ENCODE data around the gene PSENEN.
A peak's percentile ranks its signal among the peaks of the same experiment; 100 is the strongest.

PSENEN gene

DNA sequence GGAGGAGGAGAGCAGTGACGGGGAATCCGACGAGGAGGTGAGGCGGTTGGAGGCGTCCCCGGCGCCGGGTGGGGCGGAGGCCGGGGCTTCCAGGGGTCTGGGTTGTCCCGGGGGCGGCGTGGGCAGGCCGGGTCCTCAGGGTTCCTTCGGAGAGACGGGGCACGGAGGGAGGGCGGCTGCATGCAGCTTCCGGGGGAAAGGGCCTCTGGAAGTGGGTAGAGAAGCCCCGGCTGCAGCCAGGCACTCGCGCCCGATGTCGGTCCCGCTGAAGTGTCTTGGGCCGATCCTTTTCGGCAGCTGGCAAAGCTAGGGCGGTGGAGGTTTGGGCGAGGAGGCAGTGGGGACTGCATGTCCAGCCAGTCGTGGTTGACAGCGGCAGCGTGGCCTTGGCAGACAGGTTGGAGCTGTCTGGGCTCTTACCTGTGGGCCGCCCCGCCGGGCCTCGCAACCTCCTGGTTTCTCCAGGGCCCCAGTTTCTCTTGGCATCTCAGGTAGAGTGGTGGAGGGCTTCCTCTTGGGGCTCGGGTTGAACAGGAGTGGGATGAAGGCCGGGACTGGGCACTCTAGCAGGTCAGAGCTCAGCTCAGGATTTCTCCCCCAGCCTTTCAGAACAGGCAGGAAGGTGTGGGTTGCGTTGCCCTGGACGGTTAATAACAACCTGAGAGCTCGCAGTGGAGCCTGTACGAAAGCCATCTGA, 27.0 kb upstream of the PSENEN start:
- in situ Hi-C loops (cut with MboI; ENCODE audit: low sequenced_read_pairs, unreplicated experiment) = no loop called here
- TF ChIP-seq, protein P1, sequence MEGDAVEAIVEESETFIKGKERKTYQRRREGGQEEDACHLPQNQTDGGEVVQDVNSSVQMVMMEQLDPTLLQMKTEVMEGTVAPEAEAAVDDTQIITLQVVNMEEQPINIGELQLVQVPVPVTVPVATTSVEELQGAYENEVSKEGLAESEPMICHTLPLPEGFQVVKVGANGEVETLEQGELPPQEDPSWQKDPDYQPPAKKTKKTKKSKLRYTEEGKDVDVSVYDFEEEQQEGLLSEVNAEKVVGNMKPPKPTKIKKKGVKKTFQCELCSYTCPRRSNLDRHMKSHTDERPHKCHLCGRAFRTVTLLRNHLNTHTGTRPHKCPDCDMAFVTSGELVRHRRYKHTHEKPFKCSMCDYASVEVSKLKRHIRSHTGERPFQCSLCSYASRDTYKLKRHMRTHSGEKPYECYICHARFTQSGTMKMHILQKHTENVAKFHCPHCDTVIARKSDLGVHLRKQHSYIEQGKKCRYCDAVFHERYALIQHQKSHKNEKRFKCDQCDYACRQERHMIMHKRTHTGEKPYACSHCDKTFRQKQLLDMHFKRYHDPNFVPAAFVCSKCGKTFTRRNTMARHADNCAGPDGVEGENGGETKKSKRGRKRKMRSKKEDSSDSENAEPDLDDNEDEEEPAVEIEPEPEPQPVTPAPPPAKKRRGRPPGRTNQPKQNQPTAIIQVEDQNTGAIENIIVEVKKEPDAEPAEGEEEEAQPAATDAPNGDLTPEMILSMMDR (IDR thresholded peaks at IDR 0.05; ENCODE audit: borderline replicate concordance, control extremely low read depth, extremely low read depth, insufficient read depth, missing control alignments) = no peak
- DNase-seq (ENCODE audit: low spot score) = peak; percentile 71

DNA sequence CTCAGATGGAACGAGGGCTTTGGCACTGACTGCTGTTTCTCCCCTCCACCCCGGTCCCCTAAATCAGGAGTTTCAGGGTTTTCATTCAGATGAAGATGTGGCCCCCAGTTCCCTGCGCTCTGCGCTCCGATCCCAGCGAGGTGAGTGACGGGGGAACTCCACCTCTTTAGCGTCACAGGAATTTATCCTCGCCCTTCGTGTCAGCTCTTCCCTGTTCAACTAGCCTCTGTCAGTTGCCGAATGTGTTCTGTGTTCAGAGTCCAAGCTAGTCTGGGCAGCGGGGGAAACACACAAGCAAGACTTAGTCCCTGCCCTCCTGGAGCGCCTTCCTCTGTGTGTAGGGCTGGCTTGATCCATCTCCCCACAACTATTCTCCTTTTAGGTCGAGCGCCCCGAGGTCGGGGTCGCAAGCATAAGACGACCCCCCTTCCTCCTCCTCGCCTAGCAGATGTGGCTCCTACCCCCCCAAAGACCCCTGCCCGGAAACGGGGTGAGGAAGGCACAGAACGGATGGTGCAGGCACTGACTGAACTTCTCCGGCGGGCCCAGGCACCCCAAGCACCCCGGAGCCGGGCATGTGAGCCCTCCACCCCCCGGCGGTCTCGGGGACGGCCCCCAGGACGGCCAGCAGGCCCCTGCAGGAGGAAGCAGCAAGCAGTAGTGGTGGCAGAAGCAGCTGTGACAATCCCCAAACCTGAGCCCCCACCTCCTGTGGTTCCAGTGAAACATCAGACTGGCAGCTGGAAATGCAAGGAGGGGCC, 25.9 kb upstream of the PSENEN start:
- TF ChIP-seq, protein P1 (IDR thresholded peaks at IDR 0.05; ENCODE audit: borderline replicate concordance, control extremely low read depth, extremely low read depth, insufficient read depth, missing control alignments) = no peak
- in situ Hi-C loops (cut with MboI; ENCODE audit: low sequenced_read_pairs, unreplicated experiment) = no loop called here
- DNase-seq (ENCODE audit: low spot score) = no peak

DNA sequence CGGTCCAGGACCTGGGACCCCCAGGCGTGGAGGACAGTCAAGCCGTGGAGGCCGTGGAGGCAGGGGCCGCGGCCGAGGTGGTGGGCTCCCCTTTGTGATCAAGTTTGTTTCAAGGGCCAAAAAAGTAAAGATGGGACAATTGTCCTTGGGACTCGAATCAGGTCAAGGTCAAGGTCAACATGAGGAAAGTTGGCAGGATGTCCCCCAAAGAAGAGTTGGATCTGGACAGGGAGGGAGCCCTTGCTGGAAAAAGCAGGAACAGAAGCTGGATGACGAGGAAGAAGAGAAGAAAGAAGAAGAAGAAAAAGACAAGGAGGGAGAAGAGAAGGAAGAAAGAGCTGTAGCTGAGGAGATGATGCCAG, 25.3 kb upstream of the PSENEN start:
- DNase-seq (ENCODE audit: low spot score) = no peak

DNA sequence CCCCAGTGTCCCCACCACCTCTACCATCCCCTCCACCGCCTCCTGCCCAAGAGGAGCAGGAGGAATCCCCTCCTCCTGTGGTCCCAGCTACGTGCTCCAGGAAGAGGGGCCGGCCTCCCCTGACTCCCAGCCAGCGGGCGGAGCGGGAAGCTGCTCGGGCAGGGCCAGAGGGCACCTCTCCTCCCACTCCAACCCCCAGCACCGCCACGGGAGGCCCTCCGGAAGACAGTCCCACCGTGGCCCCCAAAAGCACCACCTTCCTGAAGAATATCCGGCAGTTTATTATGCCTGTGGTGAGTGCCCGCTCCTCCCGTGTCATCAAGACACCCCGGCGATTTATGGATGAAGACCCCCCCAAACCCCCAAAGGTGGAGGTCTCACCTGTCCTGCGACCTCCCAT, 24.8 kb upstream of the PSENEN start:
- in situ Hi-C loops (cut with MboI; ENCODE audit: low sequenced_read_pairs, unreplicated experiment) = no loop called here
- TF ChIP-seq, protein P1 (IDR thresholded peaks at IDR 0.05; ENCODE audit: borderline replicate concordance, control extremely low read depth, extremely low read depth, insufficient read depth, missing control alignments) = no peak
- DNase-seq (ENCODE audit: low spot score) = no peak

More for the DNA sequence above, 25.3 kb upstream of the PSENEN start:
- in situ Hi-C loops (cut with MboI; ENCODE audit: low sequenced_read_pairs, unreplicated experiment) = no loop called here
- TF ChIP-seq, protein P1 (IDR thresholded peaks at IDR 0.05; ENCODE audit: borderline replicate concordance, control extremely low read depth, extremely low read depth, insufficient read depth, missing control alignments) = no peak

DNA sequence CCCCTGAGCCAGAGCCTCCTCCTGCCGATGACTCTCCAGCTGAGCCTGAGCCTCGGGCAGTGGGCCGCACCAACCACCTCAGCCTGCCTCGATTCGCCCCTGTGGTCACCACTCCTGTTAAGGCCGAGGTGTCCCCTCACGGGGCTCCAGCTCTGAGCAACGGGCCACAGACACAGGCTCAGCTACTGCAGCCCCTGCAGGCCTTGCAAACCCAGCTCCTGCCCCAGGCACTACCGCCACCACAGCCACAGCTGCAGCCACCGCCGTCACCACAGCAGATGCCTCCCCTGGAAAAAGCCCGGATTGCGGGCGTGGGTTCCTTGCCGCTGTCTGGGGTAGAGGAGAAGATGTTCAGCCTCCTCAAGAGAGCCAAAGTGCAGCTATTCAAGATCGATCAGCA, 24.1 kb upstream of the PSENEN start:
- in situ Hi-C loops (cut with MboI; ENCODE audit: low sequenced_read_pairs, unreplicated experiment) = no loop called here
- TF ChIP-seq, protein P1 (IDR thresholded peaks at IDR 0.05; ENCODE audit: borderline replicate concordance, control extremely low read depth, extremely low read depth, insufficient read depth, missing control alignments) = no peak
- no peak for DNase-seq (ENCODE audit: low spot score)

DNA sequence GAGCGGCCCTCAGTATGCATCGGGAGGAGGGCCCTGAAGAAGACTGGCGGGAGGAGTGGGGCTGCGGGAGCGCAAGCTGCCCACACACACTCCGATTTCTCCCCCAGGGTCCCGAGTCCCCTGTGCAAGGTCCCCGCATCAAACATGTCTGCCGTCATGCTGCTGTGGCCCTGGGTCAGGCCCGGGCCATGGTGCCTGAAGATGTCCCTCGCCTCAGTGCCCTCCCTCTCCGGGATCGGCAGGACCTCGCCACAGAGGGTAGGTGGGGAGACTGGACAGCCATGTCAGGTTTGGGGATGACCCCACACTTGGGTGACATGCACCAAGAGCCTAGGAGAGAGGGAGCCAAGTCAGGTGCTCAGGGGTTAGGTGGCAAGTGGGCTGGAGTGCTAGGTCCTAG, 23.0 kb upstream of the PSENEN start:
- TF ChIP-seq, protein P1 (IDR thresholded peaks at IDR 0.05; ENCODE audit: borderline replicate concordance, control extremely low read depth, extremely low read depth, insufficient read depth, missing control alignments) = no peak
- in situ Hi-C loops (cut with MboI; ENCODE audit: low sequenced_read_pairs, unreplicated experiment) = no loop called here
- DNase-seq (ENCODE audit: low spot score) = no peak
